Transverse colon (tissue), 4 donors: ENCODE results near the gene PACSIN1. TPM values are rescaled to one million over a fixed set of nuclear protein-coding genes. Genes with fewer than 3 reads are reported as not detected.

Experiments used
- DNase-seq: peaks from one replicate; pipeline ENCODE4 v3.0.0-alpha.2; 2019
- H3K27ac ChIP-seq, 4 donors: fragments of 200-600 bp; sonication (generic); 2 replicates each; pipeline ENCODE4 v1.5.1; 2016 to 2018; ENCODE audit warnings: inconsistent platforms in 4 of 4
- H3K27me3 ChIP-seq: fragments of 200-600 bp; sonication (generic); 2 replicates; pipeline ENCODE4 v1.5.1; 2017; ENCODE audit warnings: inconsistent platforms
- H3K36me3 ChIP-seq, 4 donors: fragments of 200-600 bp; sonication (generic); 2 replicates each; pipeline ENCODE4 v1.5.1; 2017 to 2019; ENCODE audit warnings: inconsistent platforms in 4 of 4
- H3K4me1 ChIP-seq, 4 donors: fragments of 200-600 bp; sonication (generic); 2 replicates each; pipeline ENCODE4 v1.5.1; 2017 to 2020; ENCODE audit warnings: inconsistent platforms in 4 of 4
- H3K4me3 ChIP-seq, 4 donors: fragments of 200-600 bp; sonication (generic); 1 replicate in 1 of 4; 2 replicates in 3 of 4; pipeline versions ENCODE4 v1.5.1 to v1.6.1; 2017 to 2019; ENCODE audit warnings: inconsistent platforms in 4 of 4
- H3K9me3 ChIP-seq, 2 donors: fragments of 200-600 bp; sonication (generic); 2 replicates each; pipeline ENCODE4 v1.5.1; 2017 to 2019; ENCODE audit warnings: inconsistent platforms in 2 of 2
- CTCF ChIP-seq, 5 experiments: fragments of 200-600 bp in 3 of 5; fragments of 450-650 bp in 2 of 5; sonication (generic) in 3 of 5; IDR thresholded peaks; 1 replicate in 2 of 5; 2 replicates in 3 of 5; pipeline ENCODE4 v1.5.1; 2016 to 2017; ENCODE audit warnings: antibody characterized with exemption in 5 of 5, inconsistent platforms in 3 of 5, mild to moderate bottlenecking in 2 of 5, moderate library complexity in 1 of 5
- EP300 ChIP-seq: sonication (generic); formaldehyde crosslinking; IDR thresholded peaks from one replicate; pipeline ENCODE4 v1.6.1; 2017; ENCODE audit warnings: antibody characterized with exemption, low read depth
- POLR2A ChIP-seq: fragments of 450-650 bp; IDR thresholded peaks from one replicate; pipeline ENCODE4 v1.6.1; 2016; ENCODE audit warnings: antibody characterized with exemption, mild to moderate bottlenecking, moderate library complexity
- POLR2AphosphoS5 ChIP-seq, 3 donors: sonication (generic); formaldehyde crosslinking; IDR thresholded peaks; one replicate each; pipeline ENCODE4 v1.6.1; 2016; ENCODE audit warnings: antibody characterized with exemption in 3 of 3
- WGBS, 2 donors: methylation state at CpG; one replicate each; pipeline ENCODE4 v1.1.5; 2018; ENCODE audit warnings: low coverage in 1 of 2; 5-methylcytosine and 5-hydroxymethylcytosine counted together
- in situ Hi-C, 4 donors: fragments of 200-750 bp; cut with MboI; loops; one replicate each; pipeline versions ENCODE4 v1.15.0 to v1.15.1; 2017; ENCODE audit warnings: low sequenced_read_pairs in 3 of 4, low pct_ligation_motif_present in 1 of 4, low pct_unique_long_range_greater_than_20kb in 1 of 4
- intact Hi-C: fragments of 100-400 bp; cut with DNase I; formaldehyde crosslinking; loops from one replicate; pipeline ENCODE4 v1.15.1; 2023; ENCODE audit warnings: low total_unique reads
- total RNA-seq, 4 donors: library from RNA; depleted of rRNA; stranded (reverse); fragments of >200 nt; gene quantifications; one replicate each; pipeline ENCODE4 v1.1.0, GENCODE V29; 2016

Gene PACSIN1
- total RNA-seq, 4 donors from 2014 or later = 0.27 to 1.9 TPM; not detected in 2

- WGBS, 2 donors = 40 to 91% methylated on average over 1 to 18 of the region's 19 CpGs
These were observed 72.2 kb downstream of the PACSIN1 start for GRCh38 chr6:34537922-34538550.

GRCh38 chr6:34538581-34538980, 72.7 kb downstream of the PACSIN1 start:
- H3K4me1 ChIP-seq = peaks cover 6 to 32% (median 23%) of the 10 kb centered on the region in 4 donors
- in situ Hi-C loops = no loop called here
- no peak overlapping the region for H3K4me3 ChIP-seq
- intact Hi-C loops = no loop called here
- H3K36me3 ChIP-seq = no peaks in the 10 kb centered on the region
- no peak for DNase-seq
- no peaks in the 10 kb centered on the region for H3K27me3 ChIP-seq
- 20 to 72% methylated on average over 1 to 6 of the region's 6 CpGs for WGBS, 2 donors
- TF ChIP-seq POLR2A = no peak
- H3K27ac ChIP-seq = no peak overlapping the region
- no peaks in the 10 kb centered on the region for H3K9me3 ChIP-seq

More at GRCh38 chr6:34537922-34538550, 72.2 kb downstream of the PACSIN1 start:
- Histone ChIP-seq H3K4me3 (no peak overlapping the region), H3K27me3 (no peaks in the 10 kb centered on the region), H3K36me3 (no peaks in the 10 kb centered on the region), H3K9me3 (no peaks in the 10 kb centered on the region), H3K4me1 (peaks cover 6 to 32% (median 23%) of the 10 kb centered on the region in 4 donors), H3K27ac (peak overlapping the region in 1 of 4 donors; percentile 84)
- no peak for DNase-seq
- intact Hi-C loops = no loop called here
- in situ Hi-C loops = no loop called here
- TF ChIP-seq POLR2AphosphoS5 (IDR thresholded peaks at IDR 0.05) (no peak), POLR2A (no peak), EP300 (no peak), CTCF (IDR thresholded peaks at IDR 0.05) (no peak)

- in situ Hi-C loops (no loop called here), intact Hi-C loops (no loop called here)
- Histone ChIP-seq H3K27ac (no peak overlapping the region), H3K27me3 (no peaks in the 10 kb centered on the region), H3K36me3 (no peaks in the 10 kb centered on the region), H3K4me3 (no peak overlapping the region), H3K4me1 (peaks cover 6 to 32% (median 23%) of the 10 kb centered on the region in 4 donors), H3K9me3 (no peaks in the 10 kb centered on the region)
- no peak for DNase-seq
- WGBS, 2 donors = 20 to 89% methylated on average over 1 to 10 of the region's 14 CpGs
- TF ChIP-seq CTCF (IDR thresholded peaks at IDR 0.05) (no peak), POLR2A (no peak), EP300 (no peak), POLR2AphosphoS5 (IDR thresholded peaks at IDR 0.05) (no peak)
These were observed 73.3 kb downstream of the PACSIN1 start for GRCh38 chr6:34539181-34539580.

GRCh38 chr6:34540222-34540621, 74.3 kb downstream of the PACSIN1 start:
- no peaks in the 10 kb centered on the region for H3K27me3 ChIP-seq
- DNase-seq = no peak
- TF ChIP-seq POLR2AphosphoS5 (IDR thresholded peaks at IDR 0.05) (no peak), EP300 (no peak), POLR2A (no peak), CTCF (IDR thresholded peaks at IDR 0.05) (no peak)
- H3K4me3 ChIP-seq = no peak overlapping the region
- H3K4me1 ChIP-seq = peaks cover 6 to 27% (median 22%) of the 10 kb centered on the region in 4 donors
- H3K9me3 ChIP-seq = no peaks in the 10 kb centered on the region
- 74 to 76% methylated on average over 3 to 5 of the region's 5 CpGs for WGBS, 2 donors
- in situ Hi-C loops = no loop called here
- intact Hi-C loops = no loop called here
- no peak overlapping the region for H3K27ac ChIP-seq
- H3K36me3 ChIP-seq = no peaks in the 10 kb centered on the region

- in situ Hi-C loops (no loop called here), intact Hi-C loops (no loop called here)
- DNase-seq = no peak
- Histone ChIP-seq H3K36me3 (no peaks in the 10 kb centered on the region), H3K4me3 (no peak overlapping the region), H3K27ac (no peak overlapping the region), H3K4me1 (peaks cover 6 to 27% (median 20%) of the 10 kb centered on the region in 4 donors), H3K27me3 (no peaks in the 10 kb centered on the region), H3K9me3 (no peaks in the 10 kb centered on the region)
- WGBS, 2 donors = 80% methylated on average over 1 of the region's 8 CpGs; no CpG with 5 or more reads in 1 of the 2 donors
- TF ChIP-seq CTCF (IDR thresholded peaks at IDR 0.05) (no peak), POLR2A (no peak), EP300 (no peak), POLR2AphosphoS5 (IDR thresholded peaks at IDR 0.05) (no peak)
These were observed 75.0 kb downstream of the PACSIN1 start for GRCh38 chr6:34540841-34541240.
